GM23248 (cell line): Measurements from ENCODE around the gene NHS.

Experiments used
- EZH2 ChIP-seq: fragments of 200-600 bp; sonication (generic); IDR thresholded peaks from 2 replicates; pipeline ENCODE4 v1.6.1; 2018; ENCODE audit warnings: antibody characterized with exemption, mild to moderate bottlenecking; ENCODE audit not compliant: insufficient read depth, poor library complexity, severe bottlenecking
- EZH2phosphoT487 ChIP-seq: fragments of 200-600 bp; sonication (generic); IDR thresholded peaks from 2 replicates; pipeline ENCODE4 v1.6.1; 2018; ENCODE audit warnings: antibody characterized with exemption, moderate library complexity, mild to moderate bottlenecking, low read depth; ENCODE audit not compliant: insufficient read depth

- no peak for TF ChIP-seq EZH2
- TF ChIP-seq EZH2phosphoT487, result no peak
These were observed 156.5 kb downstream of the NHS start for GRCh38 chrX:17531500-17531899.
